ENCODE results near the gene UTP14A.

Gene UTP14A

GRCh38 chrX:129955682-129956081 is 49.7 kb downstream of the UTP14A start:
- no peaks in the 10 kb centered on the region for H4K20me1 ChIP-seq (ENCODE audit: insufficient read depth, low read length)
- no peak for TF ChIP-seq EZH2phosphoT487 (IDR thresholded peaks at IDR 0.05; ENCODE audit: low read depth)
- TF ChIP-seq, protein P1, sequence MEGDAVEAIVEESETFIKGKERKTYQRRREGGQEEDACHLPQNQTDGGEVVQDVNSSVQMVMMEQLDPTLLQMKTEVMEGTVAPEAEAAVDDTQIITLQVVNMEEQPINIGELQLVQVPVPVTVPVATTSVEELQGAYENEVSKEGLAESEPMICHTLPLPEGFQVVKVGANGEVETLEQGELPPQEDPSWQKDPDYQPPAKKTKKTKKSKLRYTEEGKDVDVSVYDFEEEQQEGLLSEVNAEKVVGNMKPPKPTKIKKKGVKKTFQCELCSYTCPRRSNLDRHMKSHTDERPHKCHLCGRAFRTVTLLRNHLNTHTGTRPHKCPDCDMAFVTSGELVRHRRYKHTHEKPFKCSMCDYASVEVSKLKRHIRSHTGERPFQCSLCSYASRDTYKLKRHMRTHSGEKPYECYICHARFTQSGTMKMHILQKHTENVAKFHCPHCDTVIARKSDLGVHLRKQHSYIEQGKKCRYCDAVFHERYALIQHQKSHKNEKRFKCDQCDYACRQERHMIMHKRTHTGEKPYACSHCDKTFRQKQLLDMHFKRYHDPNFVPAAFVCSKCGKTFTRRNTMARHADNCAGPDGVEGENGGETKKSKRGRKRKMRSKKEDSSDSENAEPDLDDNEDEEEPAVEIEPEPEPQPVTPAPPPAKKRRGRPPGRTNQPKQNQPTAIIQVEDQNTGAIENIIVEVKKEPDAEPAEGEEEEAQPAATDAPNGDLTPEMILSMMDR (IDR thresholded peaks at IDR 0.05; ENCODE audit: low read depth, low read length) = no peak
- H3K79me2 ChIP-seq (ENCODE audit: low read length) = no peaks in the 10 kb centered on the region
- H3K27ac ChIP-seq (ENCODE audit: low read length) = no peak overlapping the region
- H3K4me3 ChIP-seq (ENCODE audit: low read length) = no peak overlapping the region
- H3K4me1 ChIP-seq (ENCODE audit: low read length) = peaks cover 7% of the 10 kb centered on the region
- H3K27me3 ChIP-seq (ENCODE audit: low read depth, low read length) = no peaks in the 10 kb centered on the region
- H3K9me3 ChIP-seq (ENCODE audit: insufficient read depth, low read length) = no peaks in the 10 kb centered on the region
- H3K9ac ChIP-seq (ENCODE audit: low read length) = no peak overlapping the region
- no peaks in the 10 kb centered on the region for H3K36me3 ChIP-seq (replicated peaks; ENCODE audit: low read depth, low read length)
- no peak overlapping the region for H2AFZ ChIP-seq (ENCODE audit: low read depth, low read length)
- H3K4me2 ChIP-seq (ENCODE audit: low read length) = no peak overlapping the region

- Histone ChIP-seq H4K20me1 (ENCODE audit: insufficient read depth, low read length) (no peaks in the 10 kb centered on the region), H3K4me1 (ENCODE audit: low read length) (peaks cover 11% of the 10 kb centered on the region), H3K4me2 (ENCODE audit: low read length) (no peak overlapping the region), H3K9ac (ENCODE audit: low read length) (no peak overlapping the region), H3K36me3 (replicated peaks; ENCODE audit: low read depth, low read length) (no peaks in the 10 kb centered on the region), H3K9me3 (ENCODE audit: insufficient read depth, low read length) (no peaks in the 10 kb centered on the region), H2AFZ (ENCODE audit: low read depth, low read length) (no peak overlapping the region), H3K27ac (ENCODE audit: low read length) (no peak overlapping the region), H3K27me3 (ENCODE audit: low read depth, low read length) (no peaks in the 10 kb centered on the region), H3K4me3 (ENCODE audit: low read length) (no peak overlapping the region), H3K79me2 (ENCODE audit: low read length) (no peaks in the 10 kb centered on the region)
- TF ChIP-seq EZH2phosphoT487 (IDR thresholded peaks at IDR 0.05; ENCODE audit: low read depth) = no peak
- TF ChIP-seq, protein P1 (IDR thresholded peaks at IDR 0.05; ENCODE audit: low read depth, low read length) = no peak
These were observed 50.2 kb downstream of the UTP14A start for GRCh38 chrX:129956145-129956544.

DNA sequence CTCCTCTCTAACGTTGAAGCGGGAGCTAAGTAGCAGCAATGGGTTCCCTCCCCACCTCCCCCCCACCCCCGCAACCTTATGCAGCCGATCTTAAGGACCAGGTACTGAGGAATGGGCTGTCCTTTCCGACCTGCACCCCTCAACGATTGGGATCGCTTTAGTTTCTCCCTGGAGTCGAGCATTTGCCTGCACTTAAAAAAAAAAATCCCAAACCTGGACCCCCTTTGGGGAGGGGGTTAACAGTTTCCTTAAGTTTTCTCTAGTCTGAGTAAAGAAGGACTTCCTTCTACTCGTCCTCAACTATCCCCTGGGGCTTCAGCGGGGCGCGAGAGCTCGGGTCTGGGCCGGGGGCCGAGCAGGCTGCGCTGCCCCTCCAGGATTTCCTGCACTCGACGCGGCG is 50.8 kb downstream of the UTP14A start:
- Histone ChIP-seq H3K4me3 (ENCODE audit: low read length) (peak overlapping the region; percentile 93), H3K9me3 (ENCODE audit: insufficient read depth, low read length) (no peaks in the 10 kb centered on the region), H3K27me3 (ENCODE audit: low read depth, low read length) (no peaks in the 10 kb centered on the region), H3K27ac (ENCODE audit: low read length) (no peak overlapping the region), H2AFZ (ENCODE audit: low read depth, low read length) (peak overlapping the region; percentile 41; the same call in 1 of the 2 replicates), H3K4me1 (ENCODE audit: low read length) (peaks cover 14% of the 10 kb centered on the region), H3K9ac (ENCODE audit: low read length) (peak overlapping the region; percentile 50; the same call in 1 of the 2 replicates), H3K4me2 (ENCODE audit: low read length) (peak overlapping the region; percentile 70), H3K79me2 (ENCODE audit: low read length) (no peaks in the 10 kb centered on the region), H3K36me3 (replicated peaks; ENCODE audit: low read depth, low read length) (no peaks in the 10 kb centered on the region), H4K20me1 (ENCODE audit: insufficient read depth, low read length) (no peaks in the 10 kb centered on the region)
- no peak for TF ChIP-seq EZH2phosphoT487 (IDR thresholded peaks at IDR 0.05; ENCODE audit: low read depth)
- TF ChIP-seq, protein P1 (IDR thresholded peaks at IDR 0.05; ENCODE audit: low read depth, low read length) = no peak

DNA sequence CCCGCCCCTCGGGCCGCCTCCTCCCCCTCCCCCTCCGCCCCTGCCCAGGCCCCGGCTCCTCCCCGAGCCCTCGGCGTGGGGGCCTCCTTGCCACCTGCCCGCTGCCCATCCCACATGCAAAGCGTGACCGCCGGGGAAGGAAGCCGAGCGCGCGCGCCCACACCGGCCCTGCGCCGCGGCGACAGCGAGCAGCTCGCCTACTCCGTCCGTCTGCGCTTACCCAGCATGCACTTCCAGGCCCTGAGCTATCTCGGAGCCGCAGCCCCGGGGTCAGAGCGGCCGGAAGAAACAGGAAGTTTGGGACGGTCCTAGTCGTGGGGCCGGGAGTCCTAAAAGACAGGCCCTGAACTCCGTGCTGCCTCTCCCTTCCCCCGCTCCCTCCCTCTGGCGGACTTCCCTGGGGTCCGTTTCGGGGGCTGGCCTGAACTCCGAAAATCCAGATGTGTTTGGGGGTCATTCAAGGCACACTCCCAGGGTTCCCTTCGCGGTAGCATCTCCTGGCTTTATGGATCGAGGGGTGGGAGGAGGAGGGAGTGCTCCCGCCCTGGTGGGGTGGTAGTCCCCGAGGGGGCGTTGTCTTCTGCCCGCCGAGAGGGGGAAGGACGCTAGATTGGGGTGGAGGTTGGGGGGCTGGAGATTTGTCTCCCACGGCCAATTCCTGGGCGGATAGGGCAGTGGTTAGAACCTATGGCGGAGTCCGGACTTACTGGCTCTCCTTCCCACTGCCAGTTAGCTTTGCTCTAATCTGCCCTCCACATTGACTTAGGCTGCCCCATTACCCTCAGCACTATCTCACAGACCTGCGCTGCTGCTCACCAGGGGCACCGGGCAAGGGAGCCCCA is 51.5 kb downstream of the UTP14A start:
- Histone ChIP-seq H3K9ac (ENCODE audit: low read length) (peak overlapping the region; percentile 93), H3K4me2 (ENCODE audit: low read length) (peak overlapping the region; percentile 81), H3K4me1 (ENCODE audit: low read length) (peaks cover 16% of the 10 kb centered on the region), H3K36me3 (replicated peaks; ENCODE audit: low read depth, low read length) (no peaks in the 10 kb centered on the region), H3K9me3 (ENCODE audit: insufficient read depth, low read length) (no peaks in the 10 kb centered on the region), H3K27ac (ENCODE audit: low read length) (peak overlapping the region; percentile 64), H2AFZ (ENCODE audit: low read depth, low read length) (peak overlapping the region; percentile 86; the same call in 1 of the 2 replicates), H3K4me3 (ENCODE audit: low read length) (peak overlapping the region; percentile 93), H3K79me2 (ENCODE audit: low read length) (no peaks in the 10 kb centered on the region), H4K20me1 (ENCODE audit: insufficient read depth, low read length) (no peaks in the 10 kb centered on the region), H3K27me3 (ENCODE audit: low read depth, low read length) (no peaks in the 10 kb centered on the region)
- TF ChIP-seq EZH2phosphoT487 (IDR thresholded peaks at IDR 0.05; ENCODE audit: low read depth) = no peak
- TF ChIP-seq, protein P1 (IDR thresholded peaks at IDR 0.05; ENCODE audit: low read depth, low read length) = no peak
